RWPE2 (cell line): ENCODE results near the gene ZBBX.

Experiments used
- ATAC-seq: fragments of 200-7000 bp; cut with Tn5 transposase; 3 replicates; pipeline ENCODE4 v1.9.1; 2021; ENCODE audit warnings: low read depth
- DNase-seq: peaks from one replicate; pipeline ENCODE4 v3.0.0-alpha.2; 2020; ENCODE audit warnings: low spot score
- H3K27ac ChIP-seq: fragments of 450-650 bp; 2 replicates; pipeline ENCODE4 v1.5.1; 2017; ENCODE audit warnings: mild to moderate bottlenecking; ENCODE audit not compliant: poor library complexity, severe bottlenecking
- H3K27me3 ChIP-seq: fragments of 250-450 bp; sonication (Bioruptor Pico); 2 replicates; pipeline ENCODE4 v1.5.1; 2021; ENCODE audit warnings: mild to moderate bottlenecking, moderate library complexity; ENCODE audit not compliant: insufficient read depth, poor library complexity, severe bottlenecking
- H3K36me3 ChIP-seq: fragments of 250-450 bp; sonication (Bioruptor Pico); 2 replicates; pipeline ENCODE4 v1.5.1; 2020; ENCODE audit warnings: low read depth, mild to moderate bottlenecking, moderate library complexity
- H3K4me1 ChIP-seq: fragments of 250-450 bp; sonication (Bioruptor Pico); 2 replicates; pipeline ENCODE4 v1.5.1; 2021; ENCODE audit warnings: mild to moderate bottlenecking, moderate library complexity; ENCODE audit not compliant: insufficient read depth, poor library complexity, severe bottlenecking
- H3K4me3 ChIP-seq: fragments of 250-450 bp; sonication (Bioruptor Pico); 2 replicates; pipeline ENCODE4 v1.5.1; 2021; ENCODE audit warnings: mild to moderate bottlenecking, moderate library complexity; ENCODE audit not compliant: severe bottlenecking
- H3K9me3 ChIP-seq: fragments of 250-450 bp; sonication (Bioruptor Pico); 2 replicates; pipeline ENCODE4 v1.5.1; 2021; ENCODE audit warnings: mild to moderate bottlenecking, moderate library complexity; ENCODE audit not compliant: severe bottlenecking
- TF ChIP-seq, protein P1 (sequence below): fragments of 450-650 bp; IDR thresholded peaks from one replicate; pipeline ENCODE4 v1.5.1; 2017; ENCODE audit warnings: mild to moderate bottlenecking, moderate library complexity; ENCODE audit not compliant: poor library complexity, severe bottlenecking

Gene ZBBX

DNA sequence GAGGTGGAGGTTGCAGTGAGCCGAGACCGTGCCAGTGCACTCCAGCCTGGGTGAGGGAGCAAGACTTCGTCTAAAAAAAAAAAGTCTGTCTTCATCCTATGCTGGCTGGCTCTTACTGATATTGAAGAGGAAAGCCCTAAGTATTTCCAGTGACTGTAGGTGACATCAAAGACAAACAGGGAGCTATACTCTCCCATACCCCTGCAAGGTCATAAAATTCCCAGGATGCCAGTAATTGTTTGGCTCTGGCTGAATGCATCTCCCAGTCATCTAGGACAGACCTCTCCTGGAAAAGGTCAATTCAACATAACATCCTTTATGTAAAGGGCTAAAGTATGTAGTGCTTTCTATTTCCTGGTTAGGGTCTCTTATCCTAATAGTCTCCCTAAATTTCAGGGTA lies 8.0 kb downstream of the ZBBX start:
- ATAC-seq: no peak
- no peaks in the 10 kb centered on the region for H3K27me3 ChIP-seq
- TF ChIP-seq, protein P1, sequence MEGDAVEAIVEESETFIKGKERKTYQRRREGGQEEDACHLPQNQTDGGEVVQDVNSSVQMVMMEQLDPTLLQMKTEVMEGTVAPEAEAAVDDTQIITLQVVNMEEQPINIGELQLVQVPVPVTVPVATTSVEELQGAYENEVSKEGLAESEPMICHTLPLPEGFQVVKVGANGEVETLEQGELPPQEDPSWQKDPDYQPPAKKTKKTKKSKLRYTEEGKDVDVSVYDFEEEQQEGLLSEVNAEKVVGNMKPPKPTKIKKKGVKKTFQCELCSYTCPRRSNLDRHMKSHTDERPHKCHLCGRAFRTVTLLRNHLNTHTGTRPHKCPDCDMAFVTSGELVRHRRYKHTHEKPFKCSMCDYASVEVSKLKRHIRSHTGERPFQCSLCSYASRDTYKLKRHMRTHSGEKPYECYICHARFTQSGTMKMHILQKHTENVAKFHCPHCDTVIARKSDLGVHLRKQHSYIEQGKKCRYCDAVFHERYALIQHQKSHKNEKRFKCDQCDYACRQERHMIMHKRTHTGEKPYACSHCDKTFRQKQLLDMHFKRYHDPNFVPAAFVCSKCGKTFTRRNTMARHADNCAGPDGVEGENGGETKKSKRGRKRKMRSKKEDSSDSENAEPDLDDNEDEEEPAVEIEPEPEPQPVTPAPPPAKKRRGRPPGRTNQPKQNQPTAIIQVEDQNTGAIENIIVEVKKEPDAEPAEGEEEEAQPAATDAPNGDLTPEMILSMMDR: no peak
- H3K9me3 ChIP-seq: no peaks in the 10 kb centered on the region
- no peak overlapping the region for H3K4me3 ChIP-seq
- DNase-seq: no peak
- no peaks in the 10 kb centered on the region for H3K36me3 ChIP-seq
- H3K4me1 ChIP-seq: no peaks in the 10 kb centered on the region
- H3K27ac ChIP-seq: no peak overlapping the region

DNA sequence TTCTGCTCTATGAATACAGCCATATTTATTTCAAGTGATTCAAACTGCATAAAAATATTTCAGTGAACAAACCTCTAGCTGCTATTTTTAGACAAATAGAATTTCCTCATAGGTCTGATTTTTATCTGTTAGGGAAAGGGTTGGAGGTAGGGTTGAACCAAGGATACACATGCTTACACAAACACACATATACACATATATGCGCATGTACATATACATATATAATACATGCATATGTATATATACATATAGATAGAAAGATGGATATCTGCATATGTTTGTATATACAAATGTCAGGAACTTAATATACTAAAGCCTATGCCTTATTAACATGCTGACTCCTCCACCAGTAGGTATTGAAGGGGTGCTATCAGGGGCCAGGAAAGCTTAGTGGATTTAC lies 18.1 kb downstream of the ZBBX start:
- Histone ChIP-seq H3K27ac (no peak overlapping the region), H3K4me3 (no peak overlapping the region), H3K27me3 (peaks cover 8% of the 10 kb centered on the region), H3K9me3 (no peaks in the 10 kb centered on the region), H3K36me3 (no peaks in the 10 kb centered on the region), H3K4me1 (no peaks in the 10 kb centered on the region)
- TF ChIP-seq, protein P1: no peak
- no peak for DNase-seq
- no peak for ATAC-seq

DNA sequence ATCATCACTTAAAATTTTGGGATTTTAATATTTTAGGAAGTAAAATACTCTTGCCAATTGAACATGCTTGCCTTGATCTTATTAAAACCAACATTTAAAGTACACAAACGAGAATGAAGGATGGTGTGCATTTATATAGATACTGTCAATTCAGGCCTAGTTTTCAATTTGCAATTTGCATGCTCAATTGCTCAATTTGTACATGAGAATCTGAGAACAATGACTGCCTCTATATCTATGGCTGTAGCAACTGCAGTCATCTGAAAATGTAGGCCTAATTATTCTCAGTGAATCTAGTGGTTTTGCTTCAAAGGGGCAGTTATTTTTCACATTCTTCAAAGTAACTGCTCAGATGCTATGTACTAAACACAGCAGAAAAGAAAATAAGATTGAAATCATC lies 18.8 kb downstream of the ZBBX start:
- Histone ChIP-seq H3K4me3 (no peak overlapping the region), H3K36me3 (no peaks in the 10 kb centered on the region), H3K27me3 (peaks cover 4% of the 10 kb centered on the region), H3K4me1 (no peaks in the 10 kb centered on the region), H3K27ac (no peak overlapping the region), H3K9me3 (no peaks in the 10 kb centered on the region)
- TF ChIP-seq, protein P1: no peak
- DNase-seq: no peak
- no peak for ATAC-seq

- TF ChIP-seq, protein P1: no peak
- no peaks in the 10 kb centered on the region for H3K4me1 ChIP-seq
- H3K9me3 ChIP-seq: no peaks in the 10 kb centered on the region
- H3K27me3 ChIP-seq: no peaks in the 10 kb centered on the region
- H3K27ac ChIP-seq: no peak overlapping the region
- ATAC-seq (no peak), DNase-seq (no peak)
- H3K4me3 ChIP-seq: no peak overlapping the region
- no peaks in the 10 kb centered on the region for H3K36me3 ChIP-seq
Observed at GRCh38 chr3:167355446-167355845, 24.7 kb downstream of the ZBBX start.

DNA sequence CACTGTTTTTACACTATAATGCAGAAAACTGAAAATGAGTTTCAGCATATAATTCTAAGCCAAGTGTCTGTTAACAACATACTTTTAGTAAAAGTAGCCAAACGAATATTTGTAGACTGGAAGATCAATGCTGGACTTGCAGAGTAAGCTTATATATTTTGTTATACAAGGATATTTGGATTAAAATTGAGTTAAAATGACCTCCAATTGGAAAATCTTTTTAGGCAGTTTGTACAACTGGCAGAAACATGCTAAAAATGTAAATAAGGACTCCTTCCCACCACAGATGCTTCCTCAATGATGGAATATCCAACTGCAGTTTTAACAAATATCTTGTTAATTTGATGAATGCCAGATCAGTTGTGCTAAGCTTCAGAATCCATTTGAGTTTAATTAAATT lies 25.3 kb downstream of the ZBBX start:
- TF ChIP-seq, protein P1: no peak
- Histone ChIP-seq H3K9me3 (no peaks in the 10 kb centered on the region), H3K27me3 (no peaks in the 10 kb centered on the region), H3K27ac (no peak overlapping the region), H3K36me3 (no peaks in the 10 kb centered on the region), H3K4me1 (no peaks in the 10 kb centered on the region), H3K4me3 (no peak overlapping the region)
- no peak for ATAC-seq
- no peak for DNase-seq
